NCI-H1092 (cell line): ENCODE data around the gene CELA3A.
A peak's percentile ranks its signal among the peaks of the same experiment; 100 is the strongest.

Source experiments
- DNase-seq: peaks from one replicate; lab custom pipeline; 2025; lab: John Stamatoyannopoulos, UW

Gene CELA3A

GRCh38 chr1:22050330-22050729, 48.9 kb downstream of the CELA3A start:
- DNase-seq: no peak

DNA sequence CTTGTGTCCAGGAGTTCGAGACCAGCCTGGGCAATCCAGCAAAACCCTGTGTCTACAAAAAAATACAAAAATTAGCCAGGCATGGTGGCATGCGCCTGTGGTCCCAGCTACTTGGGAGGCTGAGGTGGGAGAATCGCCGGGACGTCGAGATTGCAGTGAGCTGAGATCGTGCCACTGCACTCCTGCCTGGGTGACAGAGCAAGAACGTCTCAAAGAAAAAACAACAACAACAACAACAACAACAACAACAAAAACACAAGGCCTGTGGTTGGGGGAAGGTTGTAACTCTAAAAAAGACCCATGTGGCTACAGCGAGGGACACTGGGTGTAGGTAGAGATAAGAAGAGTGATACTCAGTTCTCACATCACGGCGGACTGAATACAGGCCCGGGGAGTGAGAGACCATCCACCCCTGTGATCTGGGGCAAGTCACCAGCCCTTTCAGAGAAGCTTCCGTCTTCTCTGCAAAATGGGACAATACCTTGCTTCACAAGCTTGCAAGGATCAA, 50.2 kb downstream of the CELA3A start:
- DNase-seq: no peak

GRCh38 chr1:22052115-22053016, 50.9 kb downstream of the CELA3A start, which contains the start of gene CDC42:
Gene CDC42, plus strand, starts transcription at chr1:22052709. Its CDS starts 25,770 bp downstream, at chr1:22078479.
- DNase-seq: peak; percentile 96

GRCh38 chr1:22053017-22053860, 51.8 kb downstream of the CELA3A start:
- peak; percentile 29 for DNase-seq

DNA sequence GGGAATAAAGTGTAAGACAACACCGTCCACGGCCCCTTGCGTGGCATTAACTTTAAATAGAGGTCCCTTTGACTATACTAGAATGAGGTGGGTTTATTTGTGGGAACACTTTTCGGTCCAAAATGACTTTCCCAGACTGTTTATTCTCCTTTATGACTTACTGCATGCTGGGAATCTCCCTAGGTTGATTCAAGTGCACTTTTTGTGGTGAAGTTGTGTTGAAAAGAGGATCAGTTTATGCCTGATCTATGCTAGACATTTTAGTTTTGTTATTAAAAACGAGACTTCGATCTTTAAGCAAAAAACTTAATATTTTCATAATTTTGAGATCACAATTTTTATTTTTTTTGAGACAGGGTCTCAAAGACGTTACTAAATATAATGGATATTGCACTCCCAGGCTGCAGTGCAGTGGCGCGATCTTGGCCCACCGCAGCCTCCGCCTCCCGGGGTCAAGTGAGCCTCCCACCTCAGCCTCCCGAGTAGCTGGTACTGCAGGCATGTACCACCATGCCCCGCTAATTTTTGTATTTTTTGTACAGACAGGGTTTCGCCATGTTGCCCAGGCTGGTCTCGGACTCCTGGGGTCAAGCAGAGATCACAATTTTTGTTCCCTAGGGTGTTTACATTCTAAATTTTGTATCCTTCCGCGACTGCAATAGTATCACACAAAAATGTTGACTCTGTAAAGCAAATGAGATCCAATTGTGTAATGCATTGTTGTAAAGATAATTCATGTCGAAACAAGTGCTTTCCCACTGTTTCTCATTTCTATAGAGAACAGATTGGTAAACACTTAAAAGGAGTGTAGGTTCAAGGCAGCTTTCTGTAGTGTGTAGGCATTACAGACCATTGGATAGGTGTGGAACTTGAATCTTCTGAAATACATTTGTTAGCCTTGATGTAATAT, 52.7 kb downstream of the CELA3A start:
- DNase-seq: no peak

GRCh38 chr1:22055463-22055862, 54.0 kb downstream of the CELA3A start:
- DNase-seq: no peak

DNA sequence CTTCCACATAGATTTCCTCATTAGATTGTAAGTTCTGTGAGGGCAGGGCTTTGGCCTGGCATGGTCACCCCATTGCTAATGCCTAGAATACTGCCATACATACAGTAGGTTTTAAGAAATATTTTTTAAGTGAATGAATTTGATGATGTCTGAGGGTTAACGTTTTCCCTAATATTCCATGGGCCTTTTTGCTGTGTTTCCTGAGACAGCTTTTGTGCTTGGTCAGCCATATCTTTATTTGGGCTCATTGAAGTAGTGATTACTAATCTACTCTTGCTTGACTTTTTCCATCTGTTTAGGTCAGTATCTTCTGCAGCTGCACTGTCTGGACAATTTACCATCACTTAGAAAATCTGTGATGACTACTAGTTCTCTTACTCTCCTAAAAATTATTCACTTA, 54.6 kb downstream of the CELA3A start:
- DNase-seq: no peak

DNA sequence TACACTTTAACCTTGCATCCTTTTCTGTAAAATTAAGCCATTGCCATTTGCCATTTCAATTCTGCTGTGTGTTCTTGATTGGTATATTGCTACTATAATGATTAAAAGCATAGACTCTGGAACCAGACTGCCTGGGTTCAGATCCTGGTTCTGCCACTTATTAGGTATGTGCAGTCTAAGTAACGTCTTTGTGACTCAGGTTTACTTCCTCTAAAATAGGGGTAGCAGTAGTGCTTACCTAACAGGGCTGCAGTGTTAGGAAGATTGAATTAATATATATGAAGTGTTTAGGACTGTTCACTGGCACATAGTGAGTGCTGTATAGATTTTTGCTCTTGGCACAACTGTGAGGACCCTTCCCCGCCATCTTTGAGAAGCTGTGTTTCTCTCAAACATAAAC, 55.5 kb downstream of the CELA3A start:
- no peak for DNase-seq

DNA sequence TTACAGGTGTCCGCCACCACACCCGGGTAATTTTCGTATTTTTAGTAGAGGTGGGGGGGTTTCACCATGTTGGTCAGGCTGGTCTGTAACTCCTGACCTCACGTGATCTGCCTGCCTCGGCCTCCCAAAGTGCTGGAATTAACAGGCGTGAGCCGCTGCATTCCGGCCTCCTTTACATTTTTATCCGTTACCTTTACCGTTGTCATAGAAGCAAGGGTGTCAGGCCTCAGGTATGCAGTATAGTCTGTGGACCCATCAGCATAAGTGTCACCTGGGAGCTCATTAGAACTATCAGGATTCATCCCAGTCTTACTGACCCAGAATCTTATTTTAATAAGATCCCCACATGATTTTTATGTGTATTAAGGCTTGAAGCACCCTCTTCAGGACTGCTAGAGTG, 56.4 kb downstream of the CELA3A start:
- DNase-seq: no peak
